MM.1S (cell line): Measurements from ENCODE around the gene ZNF766.

Experiments used
- DNase-seq: peaks from one replicate; pipeline ENCODE4 v3.0.0-alpha.2; 2015
- H2AFZ ChIP-seq: fragments of 300-600 bp; sonication (generic); 2 replicates; pipeline ENCODE4 v1.6.0; 2016; ENCODE audit warnings: antibody characterized with exemption, low read length
- H3F3A ChIP-seq: fragments of 300-600 bp; sonication (generic); 2 replicates; pipeline ENCODE4 v1.6.1; 2016; ENCODE audit warnings: mild to moderate bottlenecking, antibody characterized with exemption, low read length, moderate library complexity, mixed read lengths; ENCODE audit not compliant: insufficient read depth
- H3K27ac ChIP-seq: fragments of 300-600 bp; sonication (generic); 2 replicates; pipeline ENCODE4 v1.5.1; 2016; ENCODE audit warnings: mild to moderate bottlenecking, low read length
- H3K27me3 ChIP-seq: fragments of 300-600 bp; sonication (generic); replicated peaks from 2 replicates; pipeline ENCODE4 v1.6.0; 2016; ENCODE audit warnings: low read length; ENCODE audit not compliant: insufficient read depth
- H3K36me3 ChIP-seq: fragments of 300-600 bp; sonication (generic); replicated peaks from 2 replicates; pipeline ENCODE4 v1.6.1; 2016; ENCODE audit warnings: mild to moderate bottlenecking, low read length, mixed read lengths; ENCODE audit not compliant: insufficient read depth
- H3K4me1 ChIP-seq: fragments of 300-600 bp; sonication (generic); 2 replicates; pipeline ENCODE4 v1.6.1; 2016; ENCODE audit warnings: low read length, mixed read lengths
- H3K4me2 ChIP-seq: fragments of 300-600 bp; sonication (generic); 2 replicates; pipeline ENCODE4 v1.6.0; 2016; ENCODE audit warnings: low read depth, low read length
- H3K4me3 ChIP-seq: fragments of 300-600 bp; sonication (generic); 2 replicates; pipeline ENCODE4 v1.5.1; 2016; ENCODE audit warnings: low read length, mixed read lengths
- H3K79me2 ChIP-seq: fragments of 300-600 bp; sonication (generic); 2 replicates; pipeline ENCODE4 v1.6.1; 2016; ENCODE audit warnings: mixed run types, low read length, mixed read lengths
- H3K9ac ChIP-seq: fragments of 300-600 bp; sonication (generic); 2 replicates; pipeline ENCODE4 v1.6.1; 2016; ENCODE audit warnings: low read length, mixed read lengths
- H3K9me2 ChIP-seq: fragments of 300-600 bp; sonication (generic); replicated peaks from 2 replicates; pipeline ENCODE4 v1.6.1; 2016; ENCODE audit warnings: mild to moderate bottlenecking, low read length, mixed read lengths; ENCODE audit not compliant: insufficient read depth
- H3K9me3 ChIP-seq: fragments of 300-600 bp; sonication (generic); replicated peaks from 2 replicates; pipeline ENCODE4 v1.6.1; 2016; ENCODE audit warnings: mild to moderate bottlenecking, low read length, mixed read lengths; ENCODE audit not compliant: insufficient read depth
- H4K20me1 ChIP-seq: fragments of 300-600 bp; sonication (generic); 2 replicates; pipeline ENCODE4 v1.6.1; 2016; ENCODE audit warnings: mild to moderate bottlenecking, low read length, moderate library complexity, mixed read lengths; ENCODE audit not compliant: insufficient read depth
- CTCF ChIP-seq: fragments of 300-600 bp; sonication (generic); IDR thresholded peaks from 2 replicates; pipeline ENCODE4 v1.5.1; 2016; ENCODE audit warnings: antibody characterized with exemption, low read length, mixed read lengths
- EZH2 ChIP-seq: fragments of 300-600 bp; sonication (generic); optimal IDR thresholded peaks from 2 replicates; pipeline ENCODE3; 2017; ENCODE audit warnings: low read depth, mild to moderate bottlenecking, antibody characterized with exemption, low read length, mixed read lengths
- EZH2phosphoT487 ChIP-seq: fragments of 300-600 bp; sonication (generic); IDR thresholded peaks from 2 replicates; pipeline ENCODE4 v1.6.1; 2018; ENCODE audit warnings: antibody characterized with exemption, low read length

ZNF766 gene

GRCh38 chr19:52269338-52270261, at the start of gene ZNF766:
ZNF766 (plus strand) TSS chr19:52269587; CDS start chr19:52269614, 27 bp downstream.
- Histone ChIP-seq H3K4me3 (peak within 1 kb of the TSS; percentile 91), H3K9me2 (no peaks in the 10 kb centered on the region), H3K9me3 (no peaks in the 10 kb centered on the region), H3K4me1 (no peaks in the 10 kb centered on the region), H3K27ac (peak within 1 kb of the TSS; percentile 87), H4K20me1 (no peaks in the 10 kb centered on the region), H3K79me2 (peaks cover 45% of the 10 kb centered on the region), H3K36me3 (no peaks in the 10 kb centered on the region; the same call in 1 of the 2 replicates), H2AFZ (peak within 1 kb of the TSS; percentile 90), H3K9ac (peak within 1 kb of the TSS; percentile 98), H3F3A (0 out of 2 replicates have a peak, but pooled peaks cover 3% of the 10 kb centered on the region), H3K4me2 (peak within 1 kb of the TSS; percentile 81), H3K27me3 (no peaks in the 10 kb centered on the region)
- TF ChIP-seq EZH2 (no peak), CTCF (no peak), EZH2phosphoT487 (no peak)
- peak; percentile 94 for DNase-seq

- Histone ChIP-seq H3K9me2 (no peaks in the 10 kb centered on the region), H4K20me1 (no peaks in the 10 kb centered on the region), H3K9me3 (no peaks in the 10 kb centered on the region), H3K4me3 (no peak overlapping the region), H3K79me2 (no peaks in the 10 kb centered on the region), H3K4me1 (no peaks in the 10 kb centered on the region), H3K4me2 (no peak overlapping the region), H3K27me3 (no peaks in the 10 kb centered on the region), H3K36me3 (peaks cover 37% of the 10 kb centered on the region), H3F3A (no peaks in the 10 kb centered on the region), H3K9ac (no peak overlapping the region), H2AFZ (no peak overlapping the region), H3K27ac (no peak overlapping the region)
- DNase-seq, result no peak
- TF ChIP-seq CTCF (no peak), EZH2phosphoT487 (no peak), EZH2 (no peak)
These were observed 49.8 kb upstream of the ZNF766 start for GRCh38 chr19:52219611-52220010.

- Histone ChIP-seq H3K36me3 (peaks cover 45% of the 10 kb centered on the region), H4K20me1 (no peaks in the 10 kb centered on the region), H2AFZ (no peak overlapping the region), H3K4me3 (no peak overlapping the region), H3K9ac (no peak overlapping the region), H3K4me2 (no peak overlapping the region), H3K9me2 (no peaks in the 10 kb centered on the region), H3K27me3 (no peaks in the 10 kb centered on the region), H3K9me3 (no peaks in the 10 kb centered on the region), H3F3A (no peaks in the 10 kb centered on the region), H3K27ac (no peak overlapping the region), H3K79me2 (no peaks in the 10 kb centered on the region), H3K4me1 (no peaks in the 10 kb centered on the region)
- TF ChIP-seq EZH2phosphoT487 (no peak), CTCF (no peak), EZH2 (no peak)
- DNase-seq, result no peak
These were observed 48.4 kb upstream of the ZNF766 start for GRCh38 chr19:52221031-52221430.
